ENCODE data around the gene PRR30. TPM values are rescaled to one million over a fixed set of nuclear protein-coding genes. Genes with fewer than 3 reads are reported as not detected.

Gene PRR30
- total RNA-seq, 3 donors from 2014 or later (not counting 1 experiment from before 2014, with no cell fraction given): not detected

GRCh38 chr2:27125104-27125503, 14.1 kb downstream of the PRR30 start:
- DNase-seq: no peak
- H3K4me3 ChIP-seq (ENCODE audit: low read length): no peak overlapping the region
- peaks cover 2 to 3% of the 10 kb centered on the region in 2 donors for H3K27me3 Mint-ChIP-seq (ENCODE audit: low read depth in 2 of 2)
- H3K27ac ChIP-seq (ENCODE audit: low read length): no peak overlapping the region
- H3K4me3 Mint-ChIP-seq: peak overlapping the region; percentile 58
- no peak for TF ChIP-seq CTCF (IDR thresholded peaks at IDR 0.05)
- no peaks in the 10 kb centered on the region for H3K9me3 Mint-ChIP-seq
- no peak overlapping the region for H3K27ac Mint-ChIP-seq
- peaks cover 4% of the 10 kb centered on the region for H3K36me3 ChIP-seq (ENCODE audit: control insufficient read depth, insufficient read depth, low read length)
- ATAC-seq: no peak
- H3K4me1 Mint-ChIP-seq: peaks cover 9 to 22% of the 10 kb centered on the region in 2 donors
- intact Hi-C loops (cut with micrococcal nuclease): no loop called here
- H3K4me1 ChIP-seq (ENCODE audit: control insufficient read depth, insufficient read depth, low read length): peaks cover 15% of the 10 kb centered on the region
- H3K9me3 ChIP-seq (ENCODE audit: control insufficient read depth, insufficient read depth, low read length): no peaks in the 10 kb centered on the region
- H3K36me3 Mint-ChIP-seq: no peaks in the 10 kb centered on the region
- no peaks in the 10 kb centered on the region for H3K27me3 ChIP-seq (ENCODE audit: control insufficient read depth, insufficient read depth, low read length)
- WGBS (ENCODE audit: insufficient coverage): 95% methylated on average over 3 of the region's 3 CpGs

GRCh38 chr2:27123302-27124150, 15.7 kb downstream of the PRR30 start, which contains the start of gene ABHD1:
TSS of gene ABHD1 (plus strand) at chr2:27123815. CDS start at chr2:27123949, 134 bp downstream.
- intact Hi-C loops (cut with micrococcal nuclease): loop anchor here (1.0 kb wide), 1 partner anchor 11 kb away; the partner anchor contains the start of gene PREB
- WGBS (ENCODE audit: insufficient coverage): 8% methylated on average over 47 of the region's 47 CpGs

GRCh38 chr2:27122791-27123190, 16.4 kb downstream of the PRR30 start:
- Histone ChIP-seq H3K36me3 (ENCODE audit: control insufficient read depth, insufficient read depth, low read length) (no peaks in the 10 kb centered on the region), H3K9me3 (ENCODE audit: control insufficient read depth, insufficient read depth, low read length) (no peaks in the 10 kb centered on the region), H3K27ac (ENCODE audit: low read length) (peak overlapping the region; percentile 68), H3K4me1 (ENCODE audit: control insufficient read depth, insufficient read depth, low read length) (peaks cover 24% of the 10 kb centered on the region), H3K4me3 (ENCODE audit: low read length) (peak overlapping the region; percentile 71), H3K27me3 (ENCODE audit: control insufficient read depth, insufficient read depth, low read length) (peaks cover 9% of the 10 kb centered on the region)
- Mint-ChIP-seq H3K27ac (peak overlapping the region; percentile 77 to 84), H3K4me3 (peak overlapping the region; percentile 90), H3K27me3 (ENCODE audit: low read depth in 2 of 2) (peaks cover 13 to 16% of the 10 kb centered on the region in 2 donors), H3K4me1 (peaks cover 9 to 18% of the 10 kb centered on the region in 2 donors), H3K9me3 (no peaks in the 10 kb centered on the region), H3K36me3 (no peaks in the 10 kb centered on the region)
- DNase-seq: no peak
- WGBS (ENCODE audit: insufficient coverage): 96% methylated on average over 7 of the region's 7 CpGs
- TF ChIP-seq CTCF (IDR thresholded peaks at IDR 0.05): no peak
- intact Hi-C loops (cut with micrococcal nuclease): loop anchor here (1.0 kb wide), 1 partner anchor 12 kb away; the partner anchor contains the start of gene PREB
- no peak for ATAC-seq

More at GRCh38 chr2:27123302-27124150, 15.7 kb downstream of the PRR30 start, which contains the start of gene ABHD1:
- TF ChIP-seq CTCF (IDR thresholded peaks at IDR 0.05): no peak
- Mint-ChIP-seq H3K9me3 (no peaks in the 10 kb centered on the region), H3K4me1 (peaks cover 9 to 18% of the 10 kb centered on the region in 2 donors), H3K36me3 (no peaks in the 10 kb centered on the region), H3K27me3 (ENCODE audit: low read depth in 2 of 2) (peaks cover 12 to 13% of the 10 kb centered on the region in 2 donors), H3K4me3 (peak within 1 kb of the TSS; percentile 90), H3K27ac (peak within 1 kb of the TSS; percentile 77 to 84)
- peak within 1 kb of the TSS; percentile 71 for H3K4me3 ChIP-seq (ENCODE audit: low read length)
- peak; percentile 88 to 90 (median 89) for ATAC-seq
- DNase-seq: peak; percentile 63 to 77
- no peaks in the 10 kb centered on the region for H3K36me3 ChIP-seq (ENCODE audit: control insufficient read depth, insufficient read depth, low read length)
- peak within 1 kb of the TSS; percentile 68 for H3K27ac ChIP-seq (ENCODE audit: low read length)
- H3K27me3 ChIP-seq (ENCODE audit: control insufficient read depth, insufficient read depth, low read length): peaks cover 4% of the 10 kb centered on the region
- H3K9me3 ChIP-seq (ENCODE audit: control insufficient read depth, insufficient read depth, low read length): no peaks in the 10 kb centered on the region
- H3K4me1 ChIP-seq (ENCODE audit: control insufficient read depth, insufficient read depth, low read length): peaks cover 19% of the 10 kb centered on the region
